GM08714 (cell line): ENCODE measurements around the gene TMEFF2.

Source experiments
- H3K4me3 ChIP-seq: fragments of 200-500 bp; sonication (Bioruptor generic); 2 replicates; pipeline ENCODE4 v1.5.1; 2014; ENCODE audit warnings: mild to moderate bottlenecking, low read length, inconsistent platforms
- ZNF274 ChIP-seq: IDR thresholded peaks from 2 replicates; pipeline ENCODE4 v1.6.1; 2012; ENCODE audit warnings: mild to moderate bottlenecking, low read depth, low read length

Gene TMEFF2

DNA sequence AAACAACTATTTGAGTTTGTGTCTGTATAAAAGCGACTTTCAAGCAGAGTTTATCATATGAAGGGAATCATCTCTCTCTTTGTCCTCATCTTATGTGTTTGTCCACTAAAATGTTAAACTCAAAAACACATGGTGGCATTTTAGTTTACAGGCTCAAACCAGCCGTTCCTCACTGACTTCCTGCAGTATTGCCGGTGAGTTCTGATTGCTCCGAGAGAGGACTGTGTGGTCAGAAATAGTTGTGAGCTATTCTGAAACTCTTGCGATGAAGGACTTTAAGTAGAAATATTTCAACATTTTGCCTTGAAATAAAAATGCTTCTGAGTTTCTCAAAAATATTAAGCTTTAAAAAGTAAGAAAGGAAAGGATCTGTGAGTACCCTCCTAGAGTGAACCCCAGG lies 184.7 kb downstream of the TMEFF2 start:
- no peak for TF ChIP-seq ZNF274
- H3K4me3 ChIP-seq: no peak overlapping the region

GRCh38 chr2:192007581-192008228 lies 187.0 kb downstream of the TMEFF2 start:
- TF ChIP-seq ZNF274: no peak

DNA sequence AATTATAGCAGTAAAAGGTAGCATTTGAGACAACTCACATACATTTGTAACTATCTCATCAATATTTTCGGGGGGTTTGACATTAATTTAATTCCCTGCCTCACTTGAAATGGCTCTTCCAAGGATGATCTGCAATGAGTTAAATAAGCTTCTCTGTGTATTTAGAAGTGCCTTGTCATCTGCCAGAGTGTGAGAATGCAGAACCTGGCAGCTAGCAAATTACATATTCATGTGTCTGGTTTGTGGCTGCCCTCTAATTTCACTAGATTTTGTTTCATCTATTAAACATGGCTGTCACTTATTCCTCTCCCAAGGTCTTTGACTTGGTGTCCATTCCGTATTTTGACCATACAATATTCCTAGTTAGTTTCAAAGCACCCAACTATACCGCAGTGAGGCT lies 189.5 kb downstream of the TMEFF2 start:
- TF ChIP-seq ZNF274: no peak
- H3K4me3 ChIP-seq: no peak overlapping the region; the same call in 1 of the 2 replicates

More at GRCh38 chr2:192007581-192008228, 187.0 kb downstream of the TMEFF2 start:
- no peak overlapping the region for H3K4me3 ChIP-seq

GRCh38 chr2:192004188-192004963 lies 190.4 kb downstream of the TMEFF2 start:
- peak overlapping the region; percentile 46 for H3K4me3 ChIP-seq
- no peak for TF ChIP-seq ZNF274

DNA sequence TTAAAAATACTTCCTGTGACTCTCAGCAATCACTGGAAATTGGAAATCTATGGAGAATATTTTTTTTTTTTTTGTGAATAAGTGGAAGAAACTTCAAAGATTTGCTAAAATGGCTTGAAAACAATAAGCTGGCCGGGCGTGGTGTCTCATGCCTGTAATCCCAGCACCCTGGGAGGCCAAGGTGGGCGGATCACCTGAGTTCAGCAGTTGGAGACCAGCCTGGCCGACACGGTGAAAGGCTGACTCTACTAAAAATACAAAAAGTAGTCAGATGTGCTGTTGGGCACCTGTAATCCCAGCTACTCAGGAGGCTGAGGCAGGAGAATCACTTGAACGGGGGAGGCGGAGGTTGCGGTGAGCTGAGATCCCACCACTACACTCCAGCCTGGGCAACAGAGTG lies 192.3 kb downstream of the TMEFF2 start:
- no peak for TF ChIP-seq ZNF274
- H3K4me3 ChIP-seq: no peak overlapping the region

GRCh38 chr2:192000196-192000980 lies 194.3 kb downstream of the TMEFF2 start:
- H3K4me3 ChIP-seq: no peak overlapping the region

DNA sequence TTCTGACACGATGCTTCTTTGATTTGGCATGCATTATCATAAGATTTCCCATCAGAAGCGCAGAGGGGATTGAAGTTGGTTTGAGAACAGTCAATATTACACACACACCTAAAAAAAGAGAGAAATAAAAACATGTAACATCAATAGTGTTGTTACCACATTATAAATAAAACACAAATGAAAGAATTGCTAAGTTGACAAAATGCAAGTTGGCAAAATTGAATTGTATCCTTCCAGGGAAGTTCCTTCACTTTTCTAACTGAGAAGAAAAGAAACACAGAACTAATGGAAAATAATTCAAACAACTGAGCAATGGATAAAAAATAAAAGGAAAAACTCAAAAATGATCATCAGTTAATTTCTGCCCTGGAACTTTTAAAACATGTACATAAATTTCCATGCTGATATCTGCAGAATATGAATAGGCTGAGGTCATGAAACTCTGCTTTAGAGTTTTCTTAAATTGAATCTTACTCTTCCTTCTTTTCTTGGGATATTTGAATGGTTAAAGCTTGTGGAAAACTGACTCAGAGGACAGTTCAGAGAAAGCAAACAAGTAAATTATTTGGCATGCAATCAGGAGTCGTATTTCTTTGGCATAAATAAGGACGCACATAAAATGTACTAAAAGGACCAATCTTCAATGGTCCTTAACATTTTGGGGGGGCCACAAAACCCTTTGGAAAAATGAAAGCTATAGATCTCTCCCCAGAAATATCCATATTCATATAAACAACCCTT lies 195.5 kb downstream of the TMEFF2 start:
- H3K4me3 ChIP-seq: no peak overlapping the region
- TF ChIP-seq ZNF274: no peak

More at GRCh38 chr2:192000196-192000980, 194.3 kb downstream of the TMEFF2 start:
- TF ChIP-seq ZNF274: no peak

DNA sequence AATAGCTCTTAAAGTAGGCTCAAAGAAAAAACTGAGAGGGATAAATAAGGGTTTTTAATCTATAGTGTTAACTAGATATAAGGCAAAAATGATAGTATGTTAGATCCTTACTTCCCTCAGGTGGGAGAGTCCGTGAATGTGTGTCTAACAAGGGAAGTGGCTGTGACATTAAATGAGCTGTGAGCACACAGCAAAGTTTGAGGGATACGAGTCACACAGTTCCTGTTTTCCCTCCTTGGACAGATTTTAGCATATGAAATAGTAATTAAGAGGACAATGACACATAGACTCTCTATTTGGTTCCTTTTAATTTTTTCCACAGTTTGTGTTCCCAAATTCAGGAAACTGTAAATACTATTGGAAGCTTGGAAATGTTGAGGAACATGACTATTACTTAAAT lies 199.4 kb downstream of the TMEFF2 start:
- TF ChIP-seq ZNF274: no peak
- H3K4me3 ChIP-seq: no peak overlapping the region

DNA sequence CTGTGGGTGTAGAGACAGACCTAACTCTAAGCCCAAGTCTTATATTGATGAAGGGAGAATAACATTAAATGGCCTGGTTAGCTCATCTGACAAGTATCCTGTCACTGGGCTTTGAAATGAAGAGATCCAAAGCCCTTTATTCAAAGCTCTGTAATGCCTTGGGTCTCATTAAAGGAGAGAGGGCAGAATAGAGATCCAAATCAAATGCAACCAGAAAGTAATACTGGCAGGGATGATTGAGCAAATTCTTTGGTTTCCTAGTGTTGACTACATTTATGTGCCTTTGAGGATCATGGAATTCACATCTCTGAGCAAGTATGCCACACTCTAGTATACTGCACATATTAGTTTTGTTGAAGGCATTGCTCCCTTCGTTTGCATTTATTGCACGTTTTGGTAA lies 200.0 kb downstream of the TMEFF2 start:
- H3K4me3 ChIP-seq: no peak overlapping the region
- no peak for TF ChIP-seq ZNF274

DNA sequence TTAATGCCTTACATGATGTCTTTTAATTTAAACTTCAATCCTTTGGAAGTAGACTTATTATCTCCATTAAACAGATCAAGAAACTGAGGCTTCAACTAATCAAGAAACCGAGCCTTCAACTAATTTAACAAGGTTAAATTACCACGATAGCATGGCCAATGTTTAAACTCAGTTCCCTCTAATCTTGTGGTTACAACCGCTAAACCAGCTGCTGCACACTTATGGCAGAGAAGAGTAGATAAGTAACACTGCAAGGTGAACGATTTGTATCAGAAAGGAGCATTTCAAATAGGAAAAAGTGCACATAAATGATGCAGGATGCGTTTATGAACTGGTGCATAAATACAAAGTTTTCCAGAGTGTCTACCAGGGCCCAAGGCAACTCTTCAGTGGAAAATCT lies 203.3 kb downstream of the TMEFF2 start:
- TF ChIP-seq ZNF274: no peak
- H3K4me3 ChIP-seq: no peak overlapping the region

DNA sequence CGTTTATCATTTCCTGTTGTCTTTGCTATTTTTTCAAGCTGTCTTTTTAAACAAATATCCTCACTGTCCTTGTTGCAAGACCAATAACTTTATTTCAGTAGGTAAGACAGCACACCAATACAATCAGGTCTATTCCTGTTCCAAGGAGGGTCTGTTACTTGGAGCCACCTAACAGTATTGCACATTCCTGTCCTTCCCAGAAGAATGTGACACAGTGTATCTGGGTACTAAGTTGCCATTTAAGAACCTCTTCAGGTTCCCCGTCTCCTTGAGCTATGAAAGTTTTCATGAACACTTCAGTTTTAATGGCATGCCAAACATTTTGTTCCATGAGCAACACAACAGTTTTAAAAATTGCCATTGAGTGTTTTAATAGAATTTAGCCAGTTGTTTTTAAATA lies 209.0 kb downstream of the TMEFF2 start:
- H3K4me3 ChIP-seq: no peak overlapping the region

GRCh38 chr2:191983591-191983990 lies 211.1 kb downstream of the TMEFF2 start:
- TF ChIP-seq ZNF274: no peak
- no peak overlapping the region for H3K4me3 ChIP-seq

More for the DNA sequence above, 209.0 kb downstream of the TMEFF2 start:
- no peak for TF ChIP-seq ZNF274

- TF ChIP-seq ZNF274: no peak
- H3K4me3 ChIP-seq: no peak overlapping the region
Observed at GRCh38 chr2:191983186-191983585, 211.5 kb downstream of the TMEFF2 start.

DNA sequence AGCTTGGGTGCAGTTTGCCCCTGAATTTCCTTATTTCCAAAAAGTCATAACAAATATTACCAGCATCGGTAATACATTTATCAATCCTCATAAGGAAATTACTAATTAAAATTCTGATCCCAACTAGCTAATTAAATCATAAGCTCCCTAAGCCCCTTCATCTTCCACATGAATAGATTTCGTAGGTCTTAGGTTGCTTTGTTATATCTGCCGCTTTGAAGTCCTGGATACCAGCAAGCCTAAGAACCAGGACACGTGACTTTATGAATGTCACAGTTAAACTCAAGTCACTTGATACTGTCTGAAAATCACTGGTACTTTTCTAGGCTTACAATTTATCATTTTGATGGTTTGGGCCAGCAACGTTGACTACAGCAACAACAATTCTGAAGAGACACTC lies 213.0 kb downstream of the TMEFF2 start:
- H3K4me3 ChIP-seq: no peak overlapping the region
- TF ChIP-seq ZNF274: no peak
